ENCODE data around the gene INSL3. TPM values are rescaled to one million over a fixed set of nuclear protein-coding genes. Genes with fewer than 3 reads are reported as not detected.

INSL3 gene
- total RNA-seq, 1 donor from 2014 or later, result not detected

Small RNAs within 50 kb of the gene (small RNA-seq; reads per million reads assigned to genes)
- gene SNORA68, result not detected

Other genes starting within 250 kb of the INSL3 start
- 27.3 TPM for gene UNC13A, start 133.2 kb downstream of the INSL3 start, total RNA-seq
- 20.8 TPM for gene MAP1S, start 102.0 kb downstream of the INSL3 start, total RNA-seq
- gene FCHO1, start 70.0 kb downstream of the INSL3 start, total RNA-seq, result 26.1 TPM
- not detected for gene B3GNT3, start 26.4 kb downstream of the INSL3 start, total RNA-seq
- gene JAK3, start 26.5 kb upstream of the INSL3 start, total RNA-seq, result 1.6 TPM
- 937 TPM for gene RPL18A, start 38.4 kb upstream of the INSL3 start, total RNA-seq
- 2.9 TPM for gene SLC5A5, start 50.4 kb upstream of the INSL3 start, total RNA-seq
- gene CCDC124, start 111.5 kb upstream of the INSL3 start, total RNA-seq, result 15.5 TPM
- gene KCNN1, start 145.6 kb upstream of the INSL3 start, total RNA-seq, result 16.3 TPM
- gene ARRDC2, start 186.7 kb upstream of the INSL3 start, total RNA-seq, result 1.6 TPM

All from frontal cortex (tissue), 1 donor.